ENCODE results near the gene PRELP. TPM values are rescaled to one million over a fixed set of nuclear protein-coding genes. Genes with fewer than 3 reads are reported as not detected.

Gene PRELP
- total and polyA plus RNA-seq, 10 of the 15 experiments (the other 5 are each of a cell fraction or from before 2014, with no cell fraction given): 0.03 to 0.05 TPM; not detected in 8

- no peak for TF ChIP-seq PBX3 (IDR thresholded peaks at IDR 0.05; ENCODE audit: insufficient replicate concordance, low read depth, low read length)
- TF ChIP-seq SMARCA5 (IDR thresholded peaks at IDR 0.05): no peak
- no peak for TF ChIP-seq ZBED1 (IDR thresholded peaks at IDR 0.05; ENCODE audit: borderline replicate concordance)
- no peak for TF ChIP-seq TBL1XR1 (IDR thresholded peaks at IDR 0.05; ENCODE audit: low read depth, low read length)
- TF ChIP-seq FOS (IDR thresholded peaks at IDR 0.05; ENCODE audit: borderline replicate concordance, extremely low read depth, insufficient read length): no peak
- TF ChIP-seq NKRF (conservative IDR thresholded peaks at IDR 0.05): no peak
- TF ChIP-seq ATF2 (IDR thresholded peaks at IDR 0.05; ENCODE audit: low read length): no peak
- TF ChIP-seq HDAC6 (IDR thresholded peaks at IDR 0.05; ENCODE audit: unreplicated experiment): no peak
- TF ChIP-seq CBFB (IDR thresholded peaks at IDR 0.05; ENCODE audit: low read depth): no peak
- TF ChIP-seq IRF5 (IDR thresholded peaks at IDR 0.05; ENCODE audit: borderline replicate concordance): no peak
- TF ChIP-seq IRF3 (IDR thresholded peaks at IDR 0.05): no peak
- no peak for TF ChIP-seq RB1 (IDR thresholded peaks at IDR 0.05; ENCODE audit: borderline replicate concordance)
These were observed 25.0 kb upstream of the PRELP start (continued) for GRCh38 chr1:203450479-203451149.

All from GM12878 (cell line).